HFF-Myc (cell line): ENCODE results near the gene C1QTNF8.

Source experiments
- DNase-seq: peaks from one replicate; pipeline ENCODE4 v3.0.0-alpha.2; 2011; ENCODE audit warnings: low read depth; ENCODE audit errors: extremely low read depth
- H3K4me3 ChIP-seq: replicated peaks from 2 replicates; pipeline ENCODE4 v1.5.1; 2011; ENCODE audit warnings: low read depth, mild to moderate bottlenecking, control low read depth, low read length
- CTCF ChIP-seq: IDR thresholded peaks from 2 replicates; pipeline ENCODE4 v1.5.1; 2012; ENCODE audit warnings: mild to moderate bottlenecking, low read depth, low read length, control low read depth; ENCODE audit errors: missing control alignments

C1QTNF8 gene

GRCh38 chr16:1112506-1113184 is 16.6 kb upstream of the C1QTNF8 start:
- no peak for DNase-seq
- no peak for TF ChIP-seq CTCF

GRCh38 chr16:1109648-1110047 is 13.6 kb upstream of the C1QTNF8 start:
- DNase-seq: no peak
- no peak for TF ChIP-seq CTCF
- H3K4me3 ChIP-seq: no peak overlapping the region

More at GRCh38 chr16:1112506-1113184, 16.6 kb upstream of the C1QTNF8 start:
- H3K4me3 ChIP-seq: no peak overlapping the region

- no peak for TF ChIP-seq CTCF
- DNase-seq: no peak
- H3K4me3 ChIP-seq: no peak overlapping the region
Measured at GRCh38 chr16:1108299-1109252, 12.5 kb upstream of the C1QTNF8 start.

- TF ChIP-seq CTCF: no peak
- no peak overlapping the region for H3K4me3 ChIP-seq
- DNase-seq: no peak
Measured at GRCh38 chr16:1107731-1108130, 11.7 kb upstream of the C1QTNF8 start.

- no peak for TF ChIP-seq CTCF
- DNase-seq: no peak
- no peak overlapping the region for H3K4me3 ChIP-seq
Measured at GRCh38 chr16:1107141-1107540, 11.1 kb upstream of the C1QTNF8 start.

- TF ChIP-seq CTCF: no peak
- no peak overlapping the region for H3K4me3 ChIP-seq
- DNase-seq: no peak
Measured at GRCh38 chr16:1106659-1107058, 10.6 kb upstream of the C1QTNF8 start.
